ENCODE measurements around the gene EXTL1. TPM values are rescaled to one million over a fixed set of nuclear protein-coding genes. Genes with fewer than 3 reads are reported as not detected.
A peak's percentile ranks its signal among the peaks of the same experiment; 100 is the strongest.

Gene EXTL1
- total RNA-seq, 1 donor from 2014 or later = 0.85 TPM

- intact Hi-C loops (cut with DNase I) = no loop called here
- no peak for DNase-seq (ENCODE audit: low spot score in 2 of 2)
- no peak overlapping the region for H3K4me3 ChIP-seq
- H3K27ac ChIP-seq = no peak overlapping the region
- H3K9me3 ChIP-seq = no peaks in the 10 kb centered on the region
- no peaks in the 10 kb centered on the region for H3K4me1 ChIP-seq
- H3K27me3 ChIP-seq = no peaks in the 10 kb centered on the region
- TF ChIP-seq, protein P1, sequence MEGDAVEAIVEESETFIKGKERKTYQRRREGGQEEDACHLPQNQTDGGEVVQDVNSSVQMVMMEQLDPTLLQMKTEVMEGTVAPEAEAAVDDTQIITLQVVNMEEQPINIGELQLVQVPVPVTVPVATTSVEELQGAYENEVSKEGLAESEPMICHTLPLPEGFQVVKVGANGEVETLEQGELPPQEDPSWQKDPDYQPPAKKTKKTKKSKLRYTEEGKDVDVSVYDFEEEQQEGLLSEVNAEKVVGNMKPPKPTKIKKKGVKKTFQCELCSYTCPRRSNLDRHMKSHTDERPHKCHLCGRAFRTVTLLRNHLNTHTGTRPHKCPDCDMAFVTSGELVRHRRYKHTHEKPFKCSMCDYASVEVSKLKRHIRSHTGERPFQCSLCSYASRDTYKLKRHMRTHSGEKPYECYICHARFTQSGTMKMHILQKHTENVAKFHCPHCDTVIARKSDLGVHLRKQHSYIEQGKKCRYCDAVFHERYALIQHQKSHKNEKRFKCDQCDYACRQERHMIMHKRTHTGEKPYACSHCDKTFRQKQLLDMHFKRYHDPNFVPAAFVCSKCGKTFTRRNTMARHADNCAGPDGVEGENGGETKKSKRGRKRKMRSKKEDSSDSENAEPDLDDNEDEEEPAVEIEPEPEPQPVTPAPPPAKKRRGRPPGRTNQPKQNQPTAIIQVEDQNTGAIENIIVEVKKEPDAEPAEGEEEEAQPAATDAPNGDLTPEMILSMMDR (IDR thresholded peaks at IDR 0.05) = no peak
- no peaks in the 10 kb centered on the region for H3K36me3 ChIP-seq
Measured at GRCh38 chr1:26010825-26011224, 10.8 kb upstream of the EXTL1 start.

- no peak overlapping the region for H3K27ac ChIP-seq
- no peak for DNase-seq (ENCODE audit: low spot score in 2 of 2)
Measured at GRCh38 chr1:26012864-26013263, 8.7 kb upstream of the EXTL1 start.

GRCh38 chr1:26014179-26014578, 7.4 kb upstream of the EXTL1 start:
- no peaks in the 10 kb centered on the region for H3K27me3 ChIP-seq
- no peaks in the 10 kb centered on the region for H3K9me3 ChIP-seq
- TF ChIP-seq, protein P1 (IDR thresholded peaks at IDR 0.05) = no peak
- H3K36me3 ChIP-seq = no peaks in the 10 kb centered on the region
- H3K27ac ChIP-seq = no peak overlapping the region
- DNase-seq (ENCODE audit: low spot score in 2 of 2) = no peak
- H3K4me1 ChIP-seq = no peaks in the 10 kb centered on the region
- intact Hi-C loops (cut with DNase I) = no loop called here
- H3K4me3 ChIP-seq = no peak overlapping the region

More at GRCh38 chr1:26012864-26013263, 8.7 kb upstream of the EXTL1 start:
- intact Hi-C loops (cut with DNase I) = no loop called here
- H3K4me1 ChIP-seq = no peaks in the 10 kb centered on the region
- no peaks in the 10 kb centered on the region for H3K9me3 ChIP-seq
- H3K27me3 ChIP-seq = no peaks in the 10 kb centered on the region
- no peaks in the 10 kb centered on the region for H3K36me3 ChIP-seq
- H3K4me3 ChIP-seq = no peak overlapping the region
- TF ChIP-seq, protein P1 (IDR thresholded peaks at IDR 0.05) = no peak

GRCh38 chr1:26015358-26015757, 6.2 kb upstream of the EXTL1 start:
- peak in 1 of 2 donors; percentile 35 for DNase-seq (ENCODE audit: low spot score in 2 of 2)
- H3K27me3 ChIP-seq = no peaks in the 10 kb centered on the region
- no peaks in the 10 kb centered on the region for H3K9me3 ChIP-seq
- H3K36me3 ChIP-seq = no peaks in the 10 kb centered on the region
- H3K27ac ChIP-seq = no peak overlapping the region
- H3K4me1 ChIP-seq = no peaks in the 10 kb centered on the region
- TF ChIP-seq, protein P1 (IDR thresholded peaks at IDR 0.05) = no peak
- intact Hi-C loops (cut with DNase I) = no loop called here
- H3K4me3 ChIP-seq = no peak overlapping the region

DNA sequence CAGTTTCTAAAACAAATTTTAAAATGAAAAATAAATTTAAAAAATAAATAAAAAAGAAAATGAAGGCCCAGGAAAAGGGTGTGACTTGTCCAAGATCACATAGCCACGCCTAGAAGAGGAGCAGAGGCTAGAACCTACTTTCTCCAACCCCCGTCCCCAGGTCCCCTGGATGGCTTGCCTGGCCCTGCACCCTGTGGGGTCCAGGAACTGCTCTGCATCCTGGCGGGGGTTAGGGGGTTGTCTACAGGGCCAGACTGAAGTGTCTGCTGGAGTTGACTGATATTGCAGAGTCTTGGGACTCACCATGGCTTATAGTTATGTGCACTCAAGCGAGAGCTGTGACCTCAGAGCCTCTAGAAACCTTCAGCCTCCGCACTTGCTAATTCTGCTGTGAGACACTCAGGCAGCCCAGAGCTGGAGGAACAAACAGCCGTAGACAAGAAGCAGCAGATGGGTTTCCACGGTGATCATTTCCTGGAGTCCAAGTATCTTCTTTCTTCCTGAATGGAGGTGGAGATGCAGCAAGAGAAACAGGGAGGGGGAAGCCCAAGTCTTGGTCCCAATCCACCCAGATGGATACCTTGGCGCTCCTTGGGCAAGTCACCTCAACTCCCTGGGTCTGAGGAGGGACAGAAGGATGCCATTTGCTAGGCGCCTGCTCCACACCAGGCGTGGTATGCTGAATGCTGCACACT, 5.2 kb upstream of the EXTL1 start:
- Histone ChIP-seq H3K27me3 (no peaks in the 10 kb centered on the region), H3K36me3 (no peaks in the 10 kb centered on the region), H3K27ac (no peak overlapping the region), H3K4me3 (no peak overlapping the region), H3K9me3 (no peaks in the 10 kb centered on the region), H3K4me1 (peaks cover 0 to 1% of the 10 kb centered on the region in 2 donors)
- TF ChIP-seq, protein P1 (IDR thresholded peaks at IDR 0.05) = no peak
- intact Hi-C loops (cut with DNase I) = no loop called here
- no peak for DNase-seq (ENCODE audit: low spot score in 2 of 2)

Data from ascending aorta (tissue), 2 donors.